ENCODE data around the gene ZBTB16. TPM values are rescaled to one million over a fixed set of nuclear protein-coding genes. Genes with fewer than 3 reads are reported as not detected.
A peak's percentile ranks its signal among the peaks of the same experiment; 100 is the strongest.

Gene ZBTB16
- total RNA-seq, 1 donor from 2014 or later, result 64.8 TPM

DNA sequence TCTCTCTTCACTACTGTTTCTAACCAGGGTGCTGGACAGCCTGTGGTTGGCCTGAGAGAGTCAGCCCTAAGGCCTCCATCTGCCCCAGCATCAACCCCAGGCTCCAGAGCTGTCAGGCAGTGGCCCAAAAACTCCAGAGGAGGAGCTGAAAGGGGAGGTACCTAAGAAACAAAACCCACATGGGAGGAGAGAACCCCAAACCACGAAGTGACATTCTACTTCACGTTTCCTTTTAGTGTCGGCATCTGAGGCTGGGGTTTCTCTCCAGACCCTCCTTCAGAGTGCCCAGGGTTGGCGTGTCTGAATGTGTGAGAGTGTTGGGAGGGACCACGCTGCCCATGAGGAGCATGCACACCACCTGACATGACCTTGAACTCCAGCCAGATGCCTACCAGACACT is 166.8 kb downstream of the ZBTB16 start:
- no peak for DNase-seq
- intact Hi-C loops (cut with DNase I), result no loop called here
- ATAC-seq (ENCODE audit: poor library complexity), result peak; percentile 32

DNA sequence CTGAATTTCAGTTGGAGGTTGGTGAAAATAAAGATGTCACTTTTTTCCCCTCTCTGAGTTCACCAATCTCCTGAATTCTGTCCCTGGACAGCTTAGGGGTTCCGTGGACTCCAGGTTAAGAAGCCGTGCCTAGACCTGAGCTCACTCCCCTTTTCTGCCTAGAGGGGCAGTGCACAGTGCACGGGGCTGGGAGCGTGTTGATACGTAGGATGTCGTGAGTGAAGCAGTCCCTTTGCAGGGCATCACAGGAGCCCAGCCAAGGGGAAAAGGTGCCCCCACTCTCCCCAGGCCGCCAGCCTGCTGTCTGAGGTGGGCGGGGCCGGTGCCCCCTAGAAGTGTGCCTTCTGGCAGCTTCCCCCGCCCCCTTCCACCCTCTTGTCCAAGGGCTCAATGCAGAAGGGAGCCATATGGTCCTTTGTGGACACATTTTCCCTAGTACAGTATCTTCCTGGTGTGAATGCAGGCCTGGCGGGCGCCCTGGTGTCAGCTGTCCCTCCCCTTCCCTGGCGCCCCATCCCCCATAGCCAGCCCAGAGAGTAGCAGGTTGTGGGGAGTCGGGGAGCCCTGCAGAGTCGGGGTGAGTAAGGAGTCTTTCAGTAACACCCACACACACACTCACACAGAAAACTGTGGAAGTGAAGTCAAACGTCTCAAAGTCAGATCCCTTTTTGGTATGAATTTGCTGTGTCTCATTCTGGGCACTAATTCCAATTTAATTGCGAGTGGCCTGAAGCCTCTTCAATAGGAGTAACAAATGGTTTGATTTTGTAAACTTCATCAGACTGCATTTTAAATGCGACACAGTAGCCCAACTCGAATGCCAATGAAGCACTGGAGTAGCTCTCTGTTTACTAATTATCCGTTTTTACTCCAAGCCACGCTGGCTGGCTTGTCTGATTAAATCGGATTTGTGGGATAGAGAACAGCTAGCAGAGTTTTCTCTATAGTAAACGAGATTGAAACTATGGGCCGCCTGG is 169.2 kb downstream of the ZBTB16 start:
- intact Hi-C loops (cut with DNase I), result no loop called here
- DNase-seq (no peak), ATAC-seq (ENCODE audit: poor library complexity) (no peak)

DNA sequence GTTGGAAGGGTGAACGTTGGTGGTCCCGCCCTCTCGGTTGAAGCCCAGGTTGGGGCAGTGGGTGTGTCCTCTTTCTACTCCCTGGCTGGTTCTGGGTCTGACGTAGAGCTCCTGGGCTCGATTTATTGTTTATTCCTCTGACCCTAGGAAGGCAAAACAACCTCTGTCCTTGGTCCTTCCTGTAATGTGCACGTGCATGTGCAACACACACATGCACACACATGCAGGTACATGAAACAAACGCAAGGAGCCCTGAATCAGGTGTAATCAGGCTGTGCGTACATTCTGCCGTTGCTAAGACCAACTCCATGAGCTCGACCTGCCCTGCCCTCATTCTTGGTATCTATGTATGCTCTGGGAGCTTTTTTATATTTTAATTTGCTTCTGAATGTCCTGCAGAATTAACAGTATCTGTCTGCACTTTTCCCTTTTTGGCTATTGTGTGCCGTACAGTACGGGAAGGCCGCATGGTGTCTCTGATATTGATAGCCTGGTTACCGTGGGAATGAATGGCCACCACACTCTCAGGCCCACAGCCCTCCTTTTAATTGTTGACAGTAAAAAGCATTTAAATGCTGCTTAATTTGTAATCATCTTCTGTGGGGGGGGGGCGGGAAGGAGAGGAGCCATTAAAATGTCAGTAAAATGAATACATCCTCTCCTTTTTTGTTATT is 170.7 kb downstream of the ZBTB16 start:
- DNase-seq (no peak), ATAC-seq (ENCODE audit: poor library complexity) (no peak)

DNA sequence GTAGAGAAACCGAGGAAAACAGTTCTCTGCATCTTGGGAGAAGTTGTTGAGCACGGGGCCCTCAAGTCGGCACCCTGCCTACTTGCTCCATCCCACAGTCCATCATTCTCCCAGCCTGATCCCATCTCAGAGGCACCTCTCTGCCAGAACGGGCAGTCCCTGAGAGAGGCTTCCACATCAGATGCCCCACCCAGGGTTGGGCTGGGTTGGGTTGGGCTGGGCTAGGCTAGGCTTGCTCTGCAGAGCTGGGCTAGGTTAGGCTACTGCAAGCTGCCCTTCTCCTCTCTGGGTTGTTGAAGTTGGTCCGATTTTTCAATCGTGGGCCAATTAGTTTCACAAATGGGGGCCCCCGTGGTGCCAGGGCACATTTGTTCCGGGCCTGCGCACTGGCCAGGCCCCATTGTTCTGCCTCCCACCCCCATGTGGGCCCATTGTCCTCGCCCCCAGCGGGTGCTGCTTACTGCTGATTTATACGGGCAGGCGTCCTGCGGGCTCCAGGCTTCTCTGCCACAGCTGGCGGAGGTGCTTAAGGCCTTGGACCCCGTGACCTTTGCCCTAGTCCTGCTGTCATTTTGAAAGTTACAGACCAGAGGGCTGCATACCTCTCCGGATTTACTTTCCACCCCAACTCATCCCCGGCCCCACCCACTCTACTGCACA is 173.0 kb downstream of the ZBTB16 start:
- ATAC-seq (ENCODE audit: poor library complexity), result peak; percentile 48

More for the DNA sequence above, 170.7 kb downstream of the ZBTB16 start:
- intact Hi-C loops (cut with DNase I), result no loop called here

DNA sequence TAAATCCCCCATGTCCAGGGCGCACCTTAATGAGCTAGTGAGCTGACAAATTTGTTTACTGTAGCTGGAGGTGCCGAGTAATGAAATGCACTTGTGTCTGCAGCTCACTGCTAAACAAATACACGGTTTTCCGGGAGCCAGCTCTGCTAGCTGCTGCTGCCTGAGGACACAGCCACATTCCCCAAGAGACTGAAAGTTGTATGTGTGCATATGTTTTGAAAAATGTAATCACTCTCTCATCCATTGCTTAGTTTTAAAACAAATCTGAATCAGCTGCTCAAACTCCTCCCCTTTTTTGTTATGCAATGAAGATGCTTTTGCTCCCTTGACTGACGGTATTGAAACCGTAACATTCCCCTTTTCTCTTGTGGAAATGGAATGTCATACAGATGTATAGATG is 174.2 kb downstream of the ZBTB16 start:
- intact Hi-C loops (cut with DNase I), result no loop called here
- ATAC-seq (ENCODE audit: poor library complexity) (no peak), DNase-seq (no peak)

More for the DNA sequence above, 173.0 kb downstream of the ZBTB16 start:
- DNase-seq, result no peak
- intact Hi-C loops (cut with DNase I), result no loop called here

DNA sequence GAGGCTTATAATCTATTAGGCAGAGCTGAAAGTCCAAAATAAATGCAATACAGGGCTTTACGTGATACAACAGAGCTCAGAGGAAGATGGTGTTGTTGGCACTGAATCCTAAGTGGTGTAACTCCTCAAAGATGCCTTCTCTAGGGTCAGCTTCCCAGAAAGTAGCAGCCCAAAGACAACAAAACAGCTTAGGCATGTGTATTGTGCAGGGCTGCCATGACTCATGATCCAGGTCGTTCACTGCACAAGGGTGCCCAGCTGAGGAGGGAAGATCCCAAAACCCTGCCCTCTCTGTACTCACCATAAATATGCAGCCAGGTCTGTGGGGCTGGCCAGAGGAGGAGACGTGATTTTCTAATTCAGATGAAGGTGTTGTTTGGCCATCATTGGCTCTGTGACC is 177.3 kb downstream of the ZBTB16 start:
- peak; percentile 18 for ATAC-seq (ENCODE audit: poor library complexity)
- DNase-seq, result no peak
- intact Hi-C loops (cut with DNase I), result no loop called here

DNA sequence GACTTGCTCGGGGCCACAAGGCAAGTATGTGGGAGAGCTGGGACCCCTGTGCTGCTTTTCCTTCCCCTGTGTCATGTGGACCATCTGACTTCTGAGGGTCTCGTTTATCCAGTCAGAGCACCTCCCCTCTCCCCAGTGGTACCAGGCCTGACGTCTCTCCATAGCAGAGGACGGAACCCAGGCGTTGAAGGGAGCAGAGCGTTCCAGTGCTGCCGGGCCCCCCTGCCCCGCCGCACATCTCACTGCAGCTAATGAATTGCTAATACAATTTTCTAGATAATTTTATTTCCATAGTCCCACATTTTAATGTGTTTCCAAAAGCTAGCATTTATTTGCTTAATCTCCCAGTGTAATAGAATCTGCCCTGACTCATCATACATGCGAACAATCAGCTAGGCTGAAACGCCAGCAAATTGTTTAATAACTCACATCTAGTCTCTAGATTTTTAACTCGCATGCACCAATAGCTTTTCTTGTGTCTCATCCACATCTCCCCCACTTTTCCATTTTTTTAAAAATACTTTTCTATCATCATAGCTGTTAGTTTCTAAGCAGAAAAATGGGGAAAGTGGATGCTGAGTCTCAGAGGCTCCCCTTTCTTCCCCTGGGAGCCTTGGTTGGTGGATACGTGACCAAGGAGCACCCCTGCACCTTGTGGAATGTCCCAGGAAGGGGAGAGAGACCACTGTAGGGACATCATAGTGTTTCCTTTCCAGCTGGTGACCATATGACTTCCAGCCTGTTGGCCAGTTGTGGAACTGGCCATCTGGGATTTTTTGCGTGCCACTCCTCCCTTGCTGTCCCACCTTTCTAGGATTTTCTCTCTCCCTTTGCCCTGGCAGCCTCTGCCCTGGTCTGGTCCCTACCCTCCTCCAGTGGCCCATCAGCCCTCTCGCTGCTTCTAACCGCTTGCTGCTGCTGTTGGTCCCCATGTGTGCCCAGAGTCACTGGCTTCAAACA is 178.1 kb downstream of the ZBTB16 start:
- ATAC-seq (ENCODE audit: poor library complexity) (no peak), DNase-seq (no peak)
- intact Hi-C loops (cut with DNase I), result no loop called here

DNA sequence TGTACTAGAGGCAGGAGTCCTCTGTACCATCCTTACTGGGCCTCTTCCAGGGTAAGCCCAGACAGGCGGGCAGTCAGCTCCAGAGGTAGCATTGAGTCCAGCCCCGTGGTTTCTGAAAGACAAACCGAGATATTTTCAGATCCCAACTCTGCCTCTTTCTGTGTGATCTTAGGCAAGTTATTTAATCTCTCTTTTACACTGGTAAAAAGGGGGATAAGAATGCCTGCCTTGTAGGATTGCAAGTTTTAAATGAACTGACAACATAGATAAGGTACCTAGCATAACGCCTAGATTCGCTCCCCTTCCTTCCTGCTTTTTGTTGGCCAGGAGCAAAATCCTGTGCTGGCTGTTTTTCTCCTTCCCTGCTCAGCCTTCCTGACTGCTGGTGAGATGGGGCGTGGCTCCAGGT is 180.2 kb downstream of the ZBTB16 start:
- DNase-seq (no peak), ATAC-seq (ENCODE audit: poor library complexity) (no peak)
- intact Hi-C loops (cut with DNase I), result no loop called here

DNA sequence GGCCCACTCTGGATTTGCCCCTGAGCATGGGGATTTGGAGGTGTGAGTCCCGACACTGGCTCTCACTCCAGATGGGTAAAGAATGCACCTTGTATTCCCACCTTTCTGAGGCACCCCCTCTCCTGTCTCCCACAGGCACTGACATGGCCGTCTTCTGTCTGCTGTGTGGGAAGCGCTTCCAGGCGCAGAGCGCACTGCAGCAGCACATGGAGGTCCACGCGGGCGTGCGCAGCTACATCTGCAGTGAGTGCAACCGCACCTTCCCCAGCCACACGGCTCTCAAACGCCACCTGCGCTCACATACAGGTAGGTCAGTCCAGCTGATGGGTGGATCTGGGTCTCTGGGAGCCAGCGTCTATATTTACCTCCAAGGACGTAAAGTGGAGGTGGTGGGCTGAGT is 182.5 kb downstream of the ZBTB16 start:
- no peak for DNase-seq
- intact Hi-C loops (cut with DNase I), result no loop called here
- ATAC-seq (ENCODE audit: poor library complexity), result no peak

DNA sequence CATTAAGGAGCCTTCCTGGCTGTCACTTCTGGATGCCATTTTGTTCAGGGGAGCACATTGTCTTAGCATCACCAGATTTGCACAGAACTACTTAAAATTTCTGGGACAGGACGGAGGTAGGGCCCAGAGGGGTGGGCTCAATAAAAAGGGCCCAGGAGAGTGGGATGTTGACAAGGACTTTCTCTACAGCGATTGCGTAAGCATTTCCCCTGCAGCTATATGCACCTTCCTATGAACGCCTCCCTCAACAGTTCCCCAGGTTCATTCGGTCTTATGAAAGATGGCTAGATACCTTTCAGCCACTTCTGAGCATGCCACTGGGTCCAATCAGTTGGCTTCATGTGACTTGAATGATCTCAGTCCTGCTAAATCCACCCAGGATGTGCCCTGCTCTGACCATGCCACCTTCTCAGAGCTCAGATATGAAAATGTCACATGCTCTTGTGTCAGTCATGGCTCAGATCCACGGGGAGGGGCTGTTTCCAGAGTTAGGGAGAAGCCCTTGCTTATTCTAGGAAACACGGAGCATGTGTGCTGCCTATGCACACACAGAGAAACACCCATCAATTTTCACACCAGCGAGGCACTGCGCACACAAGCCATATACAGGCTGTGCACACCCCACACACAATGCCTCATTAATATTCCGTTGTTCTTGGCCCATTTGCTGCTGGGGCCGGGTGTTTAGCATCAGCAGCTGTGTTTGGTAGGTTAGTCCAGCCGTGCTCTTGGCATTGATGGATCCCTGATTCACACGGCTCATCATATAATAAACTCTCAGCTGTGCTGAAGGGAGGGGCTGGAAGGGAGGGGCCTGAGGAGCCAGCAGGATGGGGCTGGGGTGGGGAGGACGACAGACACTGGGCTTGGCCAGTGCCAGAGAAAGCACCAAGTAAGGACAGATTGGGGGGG is 184.2 kb downstream of the ZBTB16 start:
- ATAC-seq (ENCODE audit: poor library complexity) (peak; percentile 55), DNase-seq (peak; percentile 73)
- intact Hi-C loops (cut with DNase I), result no loop called here

DNA sequence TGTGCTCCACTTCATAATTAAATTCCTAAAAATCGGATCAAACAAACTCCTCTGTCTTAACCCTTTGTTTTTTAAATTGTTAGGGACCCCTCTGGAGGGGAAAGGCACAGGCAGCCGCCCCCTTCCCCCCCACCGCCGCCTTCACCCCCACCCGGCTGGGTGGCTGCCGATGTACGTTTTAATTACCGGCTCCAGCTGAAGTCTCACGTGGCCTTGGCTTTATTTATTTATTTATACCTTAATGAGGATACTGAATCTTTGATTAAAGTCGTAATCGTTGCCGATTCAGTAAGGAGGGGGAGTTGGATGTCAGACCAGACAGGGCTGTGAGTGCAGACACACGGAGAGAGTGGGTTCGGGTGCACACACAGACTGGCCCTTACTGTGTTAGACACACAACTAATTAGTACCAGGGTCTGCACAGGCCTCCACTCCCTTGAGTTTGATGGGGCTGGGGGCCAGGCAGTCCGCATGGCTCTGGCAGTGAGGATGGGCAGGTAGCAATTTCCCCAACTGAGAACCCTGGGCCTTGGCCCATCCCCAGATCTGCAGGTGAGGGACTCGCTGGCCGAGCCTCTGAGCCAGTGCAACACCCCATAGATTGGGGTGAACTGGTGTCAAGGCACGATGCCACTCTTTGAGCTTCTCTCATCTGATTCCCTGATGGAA is 185.3 kb downstream of the ZBTB16 start:
- DNase-seq, result no peak
- intact Hi-C loops (cut with DNase I), result no loop called here
- no peak for ATAC-seq (ENCODE audit: poor library complexity)

DNA sequence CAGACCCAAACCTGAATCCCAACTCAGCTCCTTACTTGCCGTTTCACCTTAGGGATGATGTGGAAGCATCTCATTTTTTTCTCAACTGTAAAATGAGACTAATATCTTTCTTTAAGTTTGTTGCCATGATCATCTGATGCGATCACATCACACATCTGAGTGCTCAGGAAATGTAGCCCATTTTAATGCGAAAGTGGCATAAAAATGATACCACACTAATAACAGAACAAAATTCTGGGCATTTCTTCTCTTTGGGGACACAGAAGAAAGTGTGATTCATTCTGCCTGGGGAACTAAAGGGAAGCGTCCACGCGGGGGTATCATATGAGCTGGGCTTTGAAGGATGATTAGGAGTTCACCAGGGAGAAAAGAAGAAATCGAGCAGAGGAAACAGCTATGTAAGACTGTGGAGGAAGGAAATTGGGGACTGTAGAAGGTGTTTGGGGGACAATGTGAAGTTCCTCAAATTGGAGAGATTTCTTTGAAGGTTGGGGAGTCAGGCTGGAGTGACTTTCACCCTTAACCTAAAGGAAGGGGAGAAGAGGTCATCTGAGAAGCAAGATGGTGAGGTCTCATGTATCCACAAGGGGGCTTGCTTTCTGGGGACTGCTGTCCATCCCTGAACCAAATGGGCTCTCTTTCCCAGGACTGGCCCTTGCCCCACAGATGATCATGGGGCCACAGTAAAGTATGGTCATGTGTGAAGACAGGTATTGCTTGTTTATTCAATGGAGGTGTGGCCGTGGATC is 187.0 kb downstream of the ZBTB16 start:
- intact Hi-C loops (cut with DNase I), result no loop called here
- ATAC-seq (ENCODE audit: poor library complexity) (no peak), DNase-seq (no peak)

DNA sequence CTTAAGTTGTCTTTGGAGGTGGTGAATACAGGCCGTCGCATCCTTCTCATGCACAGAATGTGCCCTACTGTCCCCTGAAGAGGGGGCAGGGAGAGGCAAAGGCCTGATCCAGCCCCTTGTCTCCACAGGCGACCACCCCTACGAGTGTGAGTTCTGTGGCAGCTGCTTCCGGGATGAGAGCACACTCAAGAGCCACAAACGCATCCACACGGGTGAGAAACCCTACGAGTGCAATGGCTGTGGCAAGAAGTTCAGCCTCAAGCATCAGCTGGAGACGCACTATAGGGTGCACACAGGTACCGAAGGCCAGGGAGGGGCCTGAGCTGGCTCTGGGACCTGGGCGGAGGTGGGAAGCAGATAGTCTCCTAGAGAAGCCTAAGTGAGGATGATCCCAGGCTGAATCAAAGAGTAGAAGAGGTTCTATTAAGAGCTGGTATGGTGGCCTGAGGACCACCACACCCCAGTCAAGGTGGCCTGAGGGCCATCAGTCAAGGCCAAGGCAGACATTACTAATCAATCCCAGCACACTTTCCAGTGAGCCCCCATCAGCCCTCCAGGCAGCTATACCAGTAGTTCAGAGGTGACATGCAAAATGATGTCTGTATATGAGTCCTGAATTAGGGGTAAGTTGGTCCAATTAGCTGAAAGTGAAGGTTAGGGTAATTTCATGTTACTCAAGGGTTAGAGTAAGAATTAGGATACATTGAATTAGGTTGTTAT is 187.7 kb downstream of the ZBTB16 start:
- intact Hi-C loops (cut with DNase I), result no loop called here
- DNase-seq (no peak), ATAC-seq (ENCODE audit: poor library complexity) (no peak)

DNA sequence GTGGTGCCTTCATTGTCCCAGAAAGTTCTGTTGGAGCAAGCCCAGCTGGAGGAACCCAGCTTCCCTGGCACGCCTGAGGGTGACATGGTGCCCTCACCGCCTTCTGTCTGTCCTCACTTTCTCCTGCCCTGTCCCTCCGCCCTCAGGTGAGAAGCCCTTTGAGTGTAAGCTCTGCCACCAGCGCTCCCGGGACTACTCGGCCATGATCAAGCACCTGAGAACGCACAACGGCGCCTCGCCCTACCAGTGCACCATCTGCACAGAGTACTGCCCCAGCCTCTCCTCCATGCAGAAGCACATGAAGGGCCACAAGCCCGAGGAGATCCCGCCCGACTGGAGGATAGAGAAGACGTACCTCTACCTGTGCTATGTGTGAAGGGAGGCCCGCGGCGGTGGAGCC is 190.7 kb downstream of the ZBTB16 start:
- no peak for ATAC-seq (ENCODE audit: poor library complexity)

DNA sequence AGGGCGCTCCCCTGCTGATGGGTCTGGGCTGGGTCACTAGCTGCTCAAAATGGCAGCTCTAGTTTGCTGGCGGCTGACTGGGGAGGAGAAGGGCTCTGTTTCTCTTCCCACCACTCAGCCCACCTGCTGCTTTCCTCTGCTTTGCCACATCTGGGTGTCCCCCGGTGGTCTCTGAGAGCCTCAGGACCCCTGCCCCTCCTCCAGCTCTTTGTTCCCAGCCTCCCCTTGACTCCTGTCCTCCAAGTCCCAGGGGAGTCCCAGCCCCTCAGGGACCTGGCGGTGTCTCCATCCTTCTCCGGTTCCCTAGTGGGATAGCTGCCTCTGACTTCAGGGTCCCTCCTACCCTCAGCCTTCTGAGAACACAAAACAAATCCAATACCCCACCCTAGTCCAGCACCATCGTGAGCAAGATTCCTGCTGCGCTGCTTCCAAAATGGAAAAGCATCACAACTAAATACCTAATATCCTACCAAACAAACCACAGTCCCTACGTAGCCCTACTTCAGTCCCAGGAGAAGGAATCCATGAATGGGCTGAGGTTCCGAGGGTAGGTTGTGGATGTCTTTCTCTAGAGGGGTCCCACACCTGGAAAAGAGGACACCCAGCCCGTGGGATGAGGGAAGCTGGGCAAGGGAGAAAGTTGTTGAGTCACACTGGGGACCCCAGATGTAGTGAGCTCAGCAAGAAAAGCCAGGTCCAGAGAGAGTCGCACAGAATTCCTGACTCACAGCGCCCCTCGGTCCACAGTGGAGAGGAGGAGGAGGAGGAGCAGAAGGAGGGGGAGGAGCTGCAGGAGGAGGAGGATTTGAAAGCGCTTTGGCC is 191.7 kb downstream of the ZBTB16 start:
- ATAC-seq (ENCODE audit: poor library complexity) (peak; percentile 63), DNase-seq (peak; percentile 66)

More for the DNA sequence above, 190.7 kb downstream of the ZBTB16 start:
- intact Hi-C loops (cut with DNase I), result no loop called here
- DNase-seq, result no peak

More for the DNA sequence above, 191.7 kb downstream of the ZBTB16 start:
- intact Hi-C loops (cut with DNase I), result no loop called here

All from Right ventricle myocardium superior (tissue), 1 donor.